DND-41 (cell line): ENCODE data around the gene FAXDC2.
A peak's percentile ranks its signal among the peaks of the same experiment; 100 is the strongest.

Experiments
- ATAC-seq: fragments of 200-7000 bp; cut with Tn5 transposase; 3 replicates; pipeline ENCODE4 v1.9.1; 2021; ENCODE audit warnings: low read depth; ENCODE audit not compliant: insufficient read depth
- DNase-seq: peaks from one replicate; pipeline ENCODE4 v3.0.0-alpha.2; 2020
- H2AFZ ChIP-seq: 2 replicates; pipeline ENCODE4 v1.6.0; 2012; ENCODE audit warnings: low read depth, low read length
- H3K27ac ChIP-seq: 2 replicates; pipeline ENCODE4 v1.5.1; 2012; ENCODE audit warnings: low read length, inconsistent platforms
- H3K27me3 ChIP-seq: fragments of 200-600 bp; sonication (generic); 2 replicates; pipeline ENCODE4 v1.6.0; 2012; ENCODE audit warnings: low read length, mild to moderate bottlenecking, inconsistent platforms; ENCODE audit not compliant: insufficient read depth, poor library complexity
- H3K36me3 ChIP-seq: 2 replicates; pipeline ENCODE4 v1.5.1; 2012; ENCODE audit warnings: low read length, inconsistent platforms; ENCODE audit not compliant: insufficient read depth
- H3K4me1 ChIP-seq: 2 replicates; pipeline ENCODE4 v1.5.1; 2012; ENCODE audit warnings: mild to moderate bottlenecking, low read length; ENCODE audit not compliant: insufficient read depth
- H3K4me2 ChIP-seq: 2 replicates; pipeline ENCODE4 v1.6.0; 2012; ENCODE audit warnings: mild to moderate bottlenecking, moderate library complexity, low read length, inconsistent platforms; ENCODE audit not compliant: insufficient read depth
- H3K4me3 ChIP-seq, 2 experiments: fragments of 200-600 bp in 1 of 2; shearing (Covaris generic) in 1 of 2; 2 replicates each; pipeline ENCODE4 v1.5.1; 2012 to 2016; ENCODE audit warnings: inconsistent platforms in 2 of 2, low read length in 2 of 2, mild to moderate bottlenecking in 2 of 2, low read depth in 1 of 2, moderate library complexity in 1 of 2
- H3K79me2 ChIP-seq: 2 replicates; pipeline ENCODE4 v1.6.0; 2012; ENCODE audit warnings: low read length, inconsistent platforms; ENCODE audit not compliant: insufficient read depth
- H3K9ac ChIP-seq: 2 replicates; pipeline ENCODE4 v1.6.0; 2012; ENCODE audit warnings: low read depth, mild to moderate bottlenecking, inconsistent platforms, low read length, moderate library complexity
- H3K9me3 ChIP-seq: 2 replicates; pipeline ENCODE4 v1.5.1; 2012; ENCODE audit warnings: low read length, moderate library complexity, mild to moderate bottlenecking, inconsistent platforms; ENCODE audit not compliant: insufficient read depth, severe bottlenecking
- H4K20me1 ChIP-seq: 2 replicates; pipeline ENCODE4 v1.6.0; 2012; ENCODE audit warnings: low read length; ENCODE audit not compliant: insufficient read depth
- EZH2 ChIP-seq: IDR thresholded peaks from 3 replicates; pipeline ENCODE4 v1.6.1; 2012; ENCODE audit warnings: borderline replicate concordance, low read depth, mild to moderate bottlenecking, moderate library complexity, low read length, inconsistent platforms; ENCODE audit not compliant: severe bottlenecking
- TF ChIP-seq, protein P1 (sequence below): IDR thresholded peaks from 2 replicates; pipeline ENCODE4 v1.5.1; 2012; ENCODE audit warnings: borderline replicate concordance, low read length, moderate library complexity, mild to moderate bottlenecking; ENCODE audit not compliant: poor library complexity, severe bottlenecking; ENCODE audit errors: extremely low read depth

FAXDC2 gene

GRCh38 chr5:154782812-154783592, 67.4 kb downstream of the FAXDC2 start:
- no peaks in the 10 kb centered on the region for H3K9me3 ChIP-seq
- ATAC-seq (no peak), DNase-seq (no peak)
- H3K27me3 ChIP-seq, result no peaks in the 10 kb centered on the region
- peaks cover 68% of the 10 kb centered on the region for H3K36me3 ChIP-seq
- TF ChIP-seq, protein P1, sequence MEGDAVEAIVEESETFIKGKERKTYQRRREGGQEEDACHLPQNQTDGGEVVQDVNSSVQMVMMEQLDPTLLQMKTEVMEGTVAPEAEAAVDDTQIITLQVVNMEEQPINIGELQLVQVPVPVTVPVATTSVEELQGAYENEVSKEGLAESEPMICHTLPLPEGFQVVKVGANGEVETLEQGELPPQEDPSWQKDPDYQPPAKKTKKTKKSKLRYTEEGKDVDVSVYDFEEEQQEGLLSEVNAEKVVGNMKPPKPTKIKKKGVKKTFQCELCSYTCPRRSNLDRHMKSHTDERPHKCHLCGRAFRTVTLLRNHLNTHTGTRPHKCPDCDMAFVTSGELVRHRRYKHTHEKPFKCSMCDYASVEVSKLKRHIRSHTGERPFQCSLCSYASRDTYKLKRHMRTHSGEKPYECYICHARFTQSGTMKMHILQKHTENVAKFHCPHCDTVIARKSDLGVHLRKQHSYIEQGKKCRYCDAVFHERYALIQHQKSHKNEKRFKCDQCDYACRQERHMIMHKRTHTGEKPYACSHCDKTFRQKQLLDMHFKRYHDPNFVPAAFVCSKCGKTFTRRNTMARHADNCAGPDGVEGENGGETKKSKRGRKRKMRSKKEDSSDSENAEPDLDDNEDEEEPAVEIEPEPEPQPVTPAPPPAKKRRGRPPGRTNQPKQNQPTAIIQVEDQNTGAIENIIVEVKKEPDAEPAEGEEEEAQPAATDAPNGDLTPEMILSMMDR, result no peak
- TF ChIP-seq EZH2, result no peak
- H2AFZ ChIP-seq, result no peak overlapping the region
- H3K4me1 ChIP-seq, result no peaks in the 10 kb centered on the region; the same call in 1 of the 2 replicates
- no peak overlapping the region for H3K4me2 ChIP-seq
- H4K20me1 ChIP-seq, result peaks cover 98% of the 10 kb centered on the region
- H3K27ac ChIP-seq, result no peak overlapping the region
- peaks cover 100% of the 10 kb centered on the region for H3K79me2 ChIP-seq
- H3K4me3 ChIP-seq, result no peak overlapping the region
- H3K9ac ChIP-seq, result no peak overlapping the region

- peaks cover 96% of the 10 kb centered on the region for H4K20me1 ChIP-seq
- H3K4me2 ChIP-seq, result no peak overlapping the region
- ATAC-seq (0 out of 3 replicates have a peak, but pooled peaks have one; percentile 16), DNase-seq (no peak)
- TF ChIP-seq, protein P1, result no peak
- no peaks in the 10 kb centered on the region for H3K27me3 ChIP-seq
- H3K79me2 ChIP-seq, result peaks cover 100% of the 10 kb centered on the region
- no peaks in the 10 kb centered on the region for H3K9me3 ChIP-seq
- H3K27ac ChIP-seq, result 0 out of 2 replicates have a peak overlapping the region, but pooled peaks have one; percentile 26
- no peak overlapping the region for H3K9ac ChIP-seq
- no peak overlapping the region for H3K4me3 ChIP-seq
- peaks cover 63% of the 10 kb centered on the region for H3K36me3 ChIP-seq
- no peaks in the 10 kb centered on the region; the same call in 1 of the 2 replicates for H3K4me1 ChIP-seq
- H2AFZ ChIP-seq, result no peak overlapping the region
Observed at GRCh38 chr5:154782326-154782725, 68.1 kb downstream of the FAXDC2 start.

GRCh38 chr5:154780128-154780527, 70.3 kb downstream of the FAXDC2 start:
- Histone ChIP-seq H3K79me2 (peaks cover 100% of the 10 kb centered on the region), H3K4me2 (no peak overlapping the region), H2AFZ (no peak overlapping the region), H3K36me3 (peaks cover 56% of the 10 kb centered on the region), H3K27me3 (no peaks in the 10 kb centered on the region), H3K9me3 (no peaks in the 10 kb centered on the region), H3K27ac (peak overlapping the region; percentile 21; the same call in 1 of the 2 replicates), H3K4me1 (no peaks in the 10 kb centered on the region; the same call in 1 of the 2 replicates), H3K4me3 (no peak overlapping the region), H3K9ac (no peak overlapping the region), H4K20me1 (peaks cover 97% of the 10 kb centered on the region)
- TF ChIP-seq, protein P1, result no peak
- no peak for TF ChIP-seq EZH2
- ATAC-seq (no peak), DNase-seq (no peak)
